Coronary artery (tissue), 2 donors: ENCODE measurements around the gene SPACDR.
"Not testable (repeated sequence)": the region's sequence is repeated elsewhere in the genome, so short reads cannot be mapped to it uniquely, and the experiment has no call there.

Experiments used
- DNase-seq: peaks from one replicate; pipeline ENCODE4 v3.0.0-alpha.2; 2017; ENCODE audit warnings: low spot score
- H3K27ac ChIP-seq, 2 donors: fragments of 200-600 bp; sonication (generic); one replicate each; pipeline ENCODE4 v1.5.1; 2016 to 2019
- H3K4me3 ChIP-seq: fragments of 200-600 bp; sonication (generic); 2 replicates; pipeline ENCODE4 v1.5.1; 2016; ENCODE audit warnings: mild to moderate bottlenecking, moderate library complexity
- CTCF ChIP-seq: fragments of 200-600 bp; sonication (generic); IDR thresholded peaks from one replicate; pipeline ENCODE4 v1.5.1; 2019; ENCODE audit warnings: antibody characterized with exemption

SPACDR gene

DNA sequence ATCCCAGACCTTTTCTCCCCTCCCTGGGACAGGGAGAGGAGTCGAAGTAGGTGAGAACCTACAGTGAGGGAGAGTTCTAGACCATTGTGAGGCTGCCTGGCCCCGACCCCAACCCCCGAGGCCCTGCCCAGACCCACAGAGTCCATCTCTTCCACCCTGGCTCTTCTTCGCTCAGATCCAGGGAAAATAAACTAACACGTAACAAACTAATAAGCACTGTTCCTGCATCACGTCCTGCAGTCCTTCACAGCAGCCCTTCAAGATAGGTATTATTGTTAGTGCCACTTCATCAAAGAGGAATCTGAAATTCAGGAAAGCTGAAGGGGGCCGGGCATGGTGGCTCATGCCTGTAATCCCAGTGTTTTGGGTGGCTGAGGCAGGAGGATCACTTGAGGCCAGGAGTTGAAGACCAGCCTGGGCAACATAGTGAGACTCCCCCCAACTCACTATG, at the start of gene SPACDR:
SPACDR (minus strand) TSS at position 51 of the 451 bp plus-strand sequence. CDS start 235 bp downstream, outside the sequence.
- no peak for DNase-seq
- no peak within 1 kb of the TSS for H3K27ac ChIP-seq
- no peak within 1 kb of the TSS for H3K4me3 ChIP-seq
- no peak for TF ChIP-seq CTCF

- Histone ChIP-seq H3K4me3 (no peak overlapping the region), H3K27ac (no peak overlapping the region)
- no peak for TF ChIP-seq CTCF
- DNase-seq: no peak
Measured at GRCh38 chr7:100513212-100513810, 49.3 kb upstream of the SPACDR start.

- DNase-seq: no peak
- no peak for TF ChIP-seq CTCF
- Histone ChIP-seq H3K27ac (no peak overlapping the region), H3K4me3 (no peak overlapping the region)
Measured at GRCh38 chr7:100510437-100511239, 46.6 kb upstream of the SPACDR start.

GRCh38 chr7:100509231-100509630, 45.2 kb upstream of the SPACDR start:
- no peak overlapping the region for H3K4me3 ChIP-seq
- TF ChIP-seq CTCF: no peak
- no peak overlapping the region for H3K27ac ChIP-seq
- DNase-seq: no peak

DNA sequence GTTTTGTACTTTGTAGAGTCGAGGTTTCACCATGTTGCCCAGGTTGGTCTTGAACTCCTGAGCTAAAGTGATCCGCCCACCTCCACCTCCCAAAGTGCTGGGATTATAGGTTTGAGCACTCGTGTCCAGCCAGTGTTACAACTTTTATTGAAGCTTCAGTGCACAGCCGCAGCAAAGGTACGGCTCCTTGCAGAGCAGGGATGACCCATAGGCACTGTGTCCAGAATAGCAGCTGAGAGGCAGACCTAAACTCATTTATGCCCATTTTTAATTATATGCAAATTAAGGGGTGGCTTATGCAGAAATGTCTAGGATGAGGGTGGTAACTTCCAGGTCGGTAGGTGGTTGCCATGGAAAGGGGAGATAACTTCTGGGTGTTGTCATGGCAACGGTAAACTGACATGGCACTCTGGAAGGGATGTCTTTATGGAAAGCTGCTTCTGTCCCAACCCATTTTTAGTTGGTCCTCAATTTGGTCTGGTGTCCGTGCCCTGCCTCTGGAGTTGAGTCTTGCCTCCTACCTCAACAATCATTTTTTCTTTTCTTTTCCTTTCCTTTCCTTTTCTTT, 42.4 kb upstream of the SPACDR start:
- no peak for DNase-seq
- no peak overlapping the region for H3K27ac ChIP-seq
- no peak for TF ChIP-seq CTCF

GRCh38 chr7:100504887-100505611, 41.0 kb upstream of the SPACDR start:
- no peak for DNase-seq
- no peak for TF ChIP-seq CTCF
- H3K27ac ChIP-seq: no peak overlapping the region
- no peak overlapping the region for H3K4me3 ChIP-seq

More for the DNA sequence above, 42.4 kb upstream of the SPACDR start:
- H3K4me3 ChIP-seq: no peak overlapping the region

DNA sequence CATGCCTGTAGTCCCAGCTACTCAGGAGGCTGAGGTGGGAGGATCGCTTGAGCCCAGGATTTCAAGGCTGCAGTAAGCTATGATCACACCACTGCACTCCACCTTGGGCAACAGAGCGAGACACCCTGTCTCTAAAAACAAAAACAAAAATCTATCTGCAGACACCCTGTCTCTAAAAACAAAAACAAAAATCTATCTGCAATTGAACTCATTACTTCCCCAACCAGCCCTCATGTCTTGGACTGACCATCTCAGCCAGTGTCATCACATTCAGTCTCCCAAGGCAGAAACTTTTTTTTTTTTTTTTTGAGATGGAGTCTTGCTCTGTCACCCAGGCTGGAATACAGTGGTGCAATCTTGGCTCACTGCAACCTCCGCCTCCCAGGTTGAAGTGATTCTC, 40.0 kb upstream of the SPACDR start:
- DNase-seq, H3K27ac ChIP-seq, H3K4me3 ChIP-seq: not testable (repeated sequence)

- H3K27ac ChIP-seq, DNase-seq, H3K4me3 ChIP-seq: not testable (repeated sequence)
Measured at GRCh38 chr7:100500743-100501142, 36.7 kb upstream of the SPACDR start.
